CD14-positive monocyte (primary cell): ENCODE data around the gene NRP2. TPM values are rescaled to one million over a fixed set of nuclear protein-coding genes. Genes with fewer than 3 reads are reported as not detected.

Source experiments
- DNase-seq, 3 donors: peaks; one replicate each; pipeline ENCODE4 v3.0.0-alpha.2; 2011 to 2022
- H2AFZ ChIP-seq: 2 replicates; pipeline ENCODE4 v1.6.0; 2012; ENCODE audit warnings: mild to moderate bottlenecking, low read depth, low read length, inconsistent platforms; ENCODE audit not compliant: insufficient read depth, poor library complexity, severe bottlenecking
- H3K27ac ChIP-seq, 2 donors: 1 replicate in 1 of 2; 2 replicates in 1 of 2; pipeline ENCODE4 v1.5.1; 2012 to 2013; ENCODE audit warnings: low read length in 2 of 2, control low read depth in 1 of 2, inconsistent platforms in 1 of 2, low read depth in 1 of 2, mild to moderate bottlenecking in 1 of 2
- H3K27me3 ChIP-seq, 2 donors: one replicate each; pipeline versions ENCODE4 v1.6.0 to v1.6.1; 2011 to 2013; ENCODE audit warnings: low read length in 2 of 2; ENCODE audit not compliant: control insufficient read depth in 2 of 2, insufficient read depth in 2 of 2
- H3K36me3 ChIP-seq, 2 donors: replicated peaks in 1 of 2; 1 replicate in 1 of 2; 2 replicates in 1 of 2; pipeline versions ENCODE4 v1.5.1 to v1.6.1; 2012 to 2013; ENCODE audit warnings: low read length in 2 of 2, control low read depth in 1 of 2, inconsistent platforms in 1 of 2, mild to moderate bottlenecking in 1 of 2; ENCODE audit not compliant: insufficient read depth in 2 of 2, control insufficient read depth in 1 of 2
- H3K4me1 ChIP-seq, 2 donors: 1 replicate in 1 of 2; 2 replicates in 1 of 2; pipeline versions ENCODE4 v1.5.1 to v1.6.1; 2012 to 2013; ENCODE audit warnings: low read length in 2 of 2, control low read depth in 1 of 2, inconsistent platforms in 1 of 2, mild to moderate bottlenecking in 1 of 2, moderate library complexity in 1 of 2; ENCODE audit not compliant: insufficient read depth in 2 of 2, control insufficient read depth in 1 of 2
- H3K4me2 ChIP-seq: replicated peaks from 2 replicates; pipeline ENCODE3; 2012; ENCODE audit warnings: low read length, moderate library complexity, mild to moderate bottlenecking; ENCODE audit not compliant: poor library complexity, severe bottlenecking; ENCODE audit errors: extremely low read depth
- H3K4me3 ChIP-seq, 3 experiments: fragments of 200-600 bp in 1 of 3; sonication (generic) in 1 of 3; replicated peaks in 1 of 3; 1 replicate in 2 of 3; 2 replicates in 1 of 3; pipeline ENCODE4 v1.5.1; 2011 to 2013; ENCODE audit warnings: low read length in 3 of 3, mild to moderate bottlenecking in 3 of 3, control low read depth in 2 of 3, low read depth in 2 of 3, inconsistent platforms in 1 of 3, moderate library complexity in 1 of 3
- H3K79me2 ChIP-seq: 2 replicates; pipeline ENCODE4 v1.6.0; 2012; ENCODE audit warnings: mild to moderate bottlenecking, control low read depth, inconsistent platforms, low read length, moderate library complexity; ENCODE audit not compliant: insufficient read depth
- H3K9ac ChIP-seq: 2 replicates; pipeline ENCODE4 v1.6.0; 2017; ENCODE audit warnings: low read length, mild to moderate bottlenecking; ENCODE audit not compliant: insufficient read depth, poor library complexity, severe bottlenecking
- H3K9me3 ChIP-seq, 2 donors: replicated peaks in 1 of 2; 1 replicate in 1 of 2; 2 replicates in 1 of 2; pipeline versions ENCODE4 v1.5.1 to v1.6.1; 2012 to 2013; ENCODE audit warnings: low read length in 2 of 2, control low read depth in 1 of 2; ENCODE audit not compliant: control insufficient read depth in 1 of 2, insufficient read depth in 1 of 2
- H4K20me1 ChIP-seq: 2 replicates; pipeline ENCODE4 v1.6.0; 2012; ENCODE audit warnings: mild to moderate bottlenecking, low read length, control low read depth, moderate library complexity; ENCODE audit not compliant: insufficient read depth
- H3K27ac Mint-ChIP-seq, 7 donors: one replicate each; pipeline ENCODE4 v1.8.0; 2020; ENCODE audit warnings: mild to moderate bottlenecking in 7 of 7, mixed read lengths in 7 of 7, moderate library complexity in 6 of 7, inconsistent platforms in 2 of 7
- H3K27me3 Mint-ChIP-seq, 3 donors: one replicate each; pipeline ENCODE4 v1.8.0; 2021 to 2022; ENCODE audit warnings: low read depth in 3 of 3, mild to moderate bottlenecking in 3 of 3, mixed read lengths in 3 of 3, moderate library complexity in 3 of 3, inconsistent platforms in 1 of 3
- H3K36me3 Mint-ChIP-seq, 2 donors: one replicate each; pipeline ENCODE4 v1.8.0; 2020; ENCODE audit warnings: mixed read lengths in 2 of 2, inconsistent platforms in 1 of 2, mild to moderate bottlenecking in 1 of 2
- H3K4me1 Mint-ChIP-seq: one replicate; pipeline ENCODE4 v1.8.0; 2020; ENCODE audit warnings: mild to moderate bottlenecking, mixed read lengths
- H3K4me3 Mint-ChIP-seq, 2 donors: one replicate each; pipeline ENCODE4 v1.8.0; 2020; ENCODE audit warnings: mild to moderate bottlenecking in 2 of 2, mixed read lengths in 2 of 2, moderate library complexity in 1 of 2
- H3K9me3 Mint-ChIP-seq, 7 donors: one replicate each; pipeline ENCODE4 v1.8.0; 2020 to 2022; ENCODE audit warnings: mixed read lengths in 7 of 7, mild to moderate bottlenecking in 6 of 7, moderate library complexity in 6 of 7, inconsistent platforms in 2 of 7
- WGBS: methylation state at CpG from one replicate; pipeline ENCODE4 v1.1.5; 2013; ENCODE audit warnings: missing lambda C conversion rate; ENCODE audit not compliant: insufficient coverage; 5-methylcytosine and 5-hydroxymethylcytosine counted together
- intact Hi-C, 2 donors: fragments of 100-400 bp; cut with micrococcal nuclease; formaldehyde crosslinking; loops; one replicate each; pipeline versions ENCODE4 v1.15.0 to v1.15.1; 2023
- polyA plus RNA-seq, 3 donors: library from polyadenylated mRNA; depleted of rRNA in 1 of 3; unstranded in 2 of 3; stranded (reverse) in 1 of 3; fragments of 300-500 nt in 2 of 3; fragments of >200 nt in 1 of 3; fragmentation: Illumina TruSeq in 2 of 3; gene quantifications; 1 replicate in 2 of 3; 2 replicates in 1 of 3; pipeline ENCODE4 v1.2.3, GENCODE V29; 2012 to 2021
- TF ChIP-seq, protein P1 (sequence below): fragments of 200-600 bp; IDR thresholded peaks from one replicate; pipeline ENCODE4 v1.8.0; 2022; ENCODE audit warnings: antibody characterized with exemption, mild to moderate bottlenecking

The NRP2 gene
- polyA plus RNA-seq, 3 donors, result 0.97 to 3.3 (median 1.6) TPM

GRCh38 chr2:205644018-205644417, 38.3 kb upstream of the NRP2 start:
- no peaks in the 10 kb centered on the region for H3K79me2 ChIP-seq
- H3K9ac ChIP-seq, result no peak overlapping the region
- H4K20me1 ChIP-seq, result no peaks in the 10 kb centered on the region
- H3K27me3 Mint-ChIP-seq, result peaks cover 18 to 34% (median 23%) of the 10 kb centered on the region in 3 donors
- peaks cover 0 to 2% (median 0%) of the 10 kb centered on the region in 7 donors for H3K9me3 Mint-ChIP-seq
- H3K4me2 ChIP-seq, result no peak overlapping the region
- H3K27ac Mint-ChIP-seq, result no peak overlapping the region
- no peak overlapping the region for H3K27ac ChIP-seq
- no peak overlapping the region for H3K4me3 Mint-ChIP-seq
- H3K36me3 Mint-ChIP-seq, result no peaks in the 10 kb centered on the region
- TF ChIP-seq, protein P1, sequence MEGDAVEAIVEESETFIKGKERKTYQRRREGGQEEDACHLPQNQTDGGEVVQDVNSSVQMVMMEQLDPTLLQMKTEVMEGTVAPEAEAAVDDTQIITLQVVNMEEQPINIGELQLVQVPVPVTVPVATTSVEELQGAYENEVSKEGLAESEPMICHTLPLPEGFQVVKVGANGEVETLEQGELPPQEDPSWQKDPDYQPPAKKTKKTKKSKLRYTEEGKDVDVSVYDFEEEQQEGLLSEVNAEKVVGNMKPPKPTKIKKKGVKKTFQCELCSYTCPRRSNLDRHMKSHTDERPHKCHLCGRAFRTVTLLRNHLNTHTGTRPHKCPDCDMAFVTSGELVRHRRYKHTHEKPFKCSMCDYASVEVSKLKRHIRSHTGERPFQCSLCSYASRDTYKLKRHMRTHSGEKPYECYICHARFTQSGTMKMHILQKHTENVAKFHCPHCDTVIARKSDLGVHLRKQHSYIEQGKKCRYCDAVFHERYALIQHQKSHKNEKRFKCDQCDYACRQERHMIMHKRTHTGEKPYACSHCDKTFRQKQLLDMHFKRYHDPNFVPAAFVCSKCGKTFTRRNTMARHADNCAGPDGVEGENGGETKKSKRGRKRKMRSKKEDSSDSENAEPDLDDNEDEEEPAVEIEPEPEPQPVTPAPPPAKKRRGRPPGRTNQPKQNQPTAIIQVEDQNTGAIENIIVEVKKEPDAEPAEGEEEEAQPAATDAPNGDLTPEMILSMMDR, result no peak
- H3K4me3 ChIP-seq, result no peak overlapping the region
- no peak for DNase-seq
- no peaks in the 10 kb centered on the region for H3K4me1 ChIP-seq
- H3K9me3 ChIP-seq, result no peaks in the 10 kb centered on the region
- peaks cover 7% of the 10 kb centered on the region for H3K4me1 Mint-ChIP-seq
- peaks cover 9 to 15% of the 10 kb centered on the region in 2 donors for H3K27me3 ChIP-seq
- no peak overlapping the region for H2AFZ ChIP-seq
- no peaks in the 10 kb centered on the region for H3K36me3 ChIP-seq
- intact Hi-C loops, result no loop called here
- 88% methylated on average over 3 of the region's 5 CpGs for WGBS

- Histone ChIP-seq H3K36me3 (no peaks in the 10 kb centered on the region), H3K79me2 (no peaks in the 10 kb centered on the region), H3K9me3 (no peaks in the 10 kb centered on the region), H3K4me3 (no peak overlapping the region), H3K9ac (no peak overlapping the region), H4K20me1 (no peaks in the 10 kb centered on the region), H3K27me3 (peaks cover 6 to 15% of the 10 kb centered on the region in 2 donors), H2AFZ (no peak overlapping the region), H3K4me1 (no peaks in the 10 kb centered on the region), H3K27ac (no peak overlapping the region), H3K4me2 (no peak overlapping the region)
- TF ChIP-seq, protein P1, result no peak
- H3K27me3 Mint-ChIP-seq, result peaks cover 18 to 30% (median 26%) of the 10 kb centered on the region in 3 donors
- intact Hi-C loops, result no loop called here
- DNase-seq, result no peak
- no peak overlapping the region for H3K4me3 Mint-ChIP-seq
- WGBS, result no CpG with 5 or more reads among the region's 8 CpGs
- H3K9me3 Mint-ChIP-seq, result peaks cover 0 to 2% (median 0%) of the 10 kb centered on the region in 7 donors
- no peaks in the 10 kb centered on the region for H3K36me3 Mint-ChIP-seq
- H3K27ac Mint-ChIP-seq, result peak overlapping the region in 1 of 7 donors; percentile 51
- peaks cover 4% of the 10 kb centered on the region for H3K4me1 Mint-ChIP-seq
Measured at GRCh38 chr2:205646680-205647079, 35.6 kb upstream of the NRP2 start.
